Activated T-cell treated with anti-CD3 and anti-CD28 coated beads for 4 hours (primary cell): Measurements from ENCODE around the gene RAB19.

Experiments used
- DNase-seq: peaks from one replicate; pipeline ENCODE4 v3.0.0-alpha.2; 2020

The RAB19 gene

GRCh38 chr7:140454657-140455015, 50.8 kb downstream of the RAB19 start:
- no peak for DNase-seq

DNA sequence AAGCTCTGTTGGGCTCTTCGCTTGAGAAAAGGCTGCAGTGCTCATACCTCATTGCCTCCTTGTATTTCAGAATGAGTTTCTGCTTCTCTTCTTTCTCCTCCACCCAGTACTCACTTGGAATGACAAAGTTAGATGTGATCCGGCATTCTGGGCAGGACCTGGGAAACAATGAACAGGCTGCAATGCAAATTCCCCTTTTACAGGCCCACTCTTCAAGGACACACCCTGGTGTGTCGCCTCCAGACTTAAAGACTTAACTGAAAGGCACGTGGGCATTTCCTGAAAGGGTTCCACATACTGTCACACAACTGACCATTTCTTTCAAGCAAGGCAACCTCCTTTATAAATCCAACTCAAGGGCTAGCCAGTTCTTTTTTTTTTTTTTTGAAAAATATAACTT, 51.9 kb downstream of the RAB19 start:
- DNase-seq, result no peak

GRCh38 chr7:140456551-140457051, 52.7 kb downstream of the RAB19 start:
- DNase-seq, result no peak

- DNase-seq, result no peak
These were observed 54.3 kb downstream of the RAB19 start for GRCh38 chr7:140458201-140458600.

DNA sequence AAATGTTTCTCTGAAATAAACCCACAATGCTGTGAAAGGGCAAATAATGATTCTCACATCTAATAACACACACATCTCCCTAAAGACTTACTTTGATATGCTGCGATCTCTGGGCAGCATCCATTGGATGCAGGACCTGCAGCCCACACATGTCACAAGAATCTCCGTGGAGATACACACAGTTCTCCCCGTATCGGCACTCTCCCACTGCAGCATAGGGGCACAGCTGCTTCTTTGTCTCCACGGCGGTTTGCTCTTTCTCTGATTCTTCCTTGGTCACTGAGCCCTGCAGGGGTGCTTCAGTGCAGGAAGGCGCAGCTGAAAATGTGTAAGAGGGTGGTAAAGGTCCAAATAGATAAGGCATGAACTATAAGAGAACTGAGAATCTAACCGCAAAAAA, 55.1 kb downstream of the RAB19 start:
- DNase-seq, result no peak

- no peak for DNase-seq
These were observed 59.3 kb downstream of the RAB19 start for GRCh38 chr7:140463111-140463510.

- DNase-seq, result peak; percentile 48
These were observed 72.0 kb downstream of the RAB19 start for GRCh38 chr7:140475747-140476333.

GRCh38 chr7:140476698-140477261, 72.9 kb downstream of the RAB19 start:
- DNase-seq, result no peak
